ENCODE data around the gene SPRYD3.

GRCh38 chr12:53070877-53071492 lies 8.2 kb downstream of the SPRYD3 start:
- TF ChIP-seq CTCF (IDR thresholded peaks at IDR 0.05; ENCODE audit: insufficient read depth, low read length, poor library complexity, severe bottlenecking) (no peak), EZH2phosphoT487 (conservative IDR thresholded peaks at IDR 0.05; ENCODE audit: low read length) (no peak)
